Erythroblast (primary cell): ENCODE results near the gene ZNF26.
"Not testable (repeated sequence)": the region's sequence is repeated elsewhere in the genome, so short reads cannot be mapped to it uniquely, and the experiment has no call there.

Experiments used
- GATA1 ChIP-seq: IDR thresholded peaks from 2 replicates; pipeline ENCODE4 v1.6.1; 2011; ENCODE audit warnings: low read depth, mild to moderate bottlenecking, control low read depth, low read length, moderate library complexity
- POLR2A ChIP-seq: IDR thresholded peaks from 2 replicates; pipeline ENCODE4 v1.6.1; 2011; ENCODE audit warnings: mild to moderate bottlenecking, low read length

- TF ChIP-seq POLR2A, GATA1: not testable (repeated sequence)
Measured at GRCh38 chr12:132976870-132977269, 9.3 kb upstream of the ZNF26 start.
